GM18505 (cell line): ENCODE data around the gene SOWAHA.
"Not testable (repeated sequence)": the region's sequence is repeated elsewhere in the genome, so short reads cannot be mapped to it uniquely, and the experiment has no call there.

ENCODE experiments used
- ATAC-seq: cut with Tn5 transposase; IDR thresholded peaks from one replicate; pipeline ENCODE4 v1.9.1; 2021; ENCODE audit not compliant: unreplicated experiment
- POLR2A ChIP-seq: IDR thresholded peaks from 4 replicates; pipeline ENCODE4 v1.6.1; 2011; ENCODE audit warnings: borderline replicate concordance; ENCODE audit not compliant: insufficient read depth, insufficient read length; ENCODE audit errors: extremely low read depth

SOWAHA gene

DNA sequence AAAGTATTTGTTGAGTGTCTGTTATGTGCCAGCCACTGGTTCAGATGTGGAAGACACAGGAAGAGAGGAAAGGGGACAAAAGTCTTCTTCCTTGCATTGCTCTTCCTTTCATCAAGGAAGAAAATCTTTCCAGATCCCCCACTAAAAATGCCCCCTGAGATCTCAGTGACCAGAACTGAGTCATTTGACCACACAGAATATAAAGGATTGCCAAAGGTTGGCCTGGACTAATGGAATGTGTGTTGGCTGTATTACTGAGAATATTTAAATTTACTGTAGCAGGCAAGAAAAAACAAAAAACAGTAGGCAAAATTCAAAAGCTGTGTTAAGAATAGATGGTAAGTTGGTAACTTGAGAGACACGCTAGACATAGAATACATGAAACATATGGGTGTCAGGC, 26.0 kb upstream of the SOWAHA start:
- no peak for ATAC-seq
- no peak for TF ChIP-seq POLR2A

- TF ChIP-seq POLR2A: no peak
- no peak for ATAC-seq
These were observed 24.6 kb upstream of the SOWAHA start for GRCh38 chr5:132788508-132788907.

DNA sequence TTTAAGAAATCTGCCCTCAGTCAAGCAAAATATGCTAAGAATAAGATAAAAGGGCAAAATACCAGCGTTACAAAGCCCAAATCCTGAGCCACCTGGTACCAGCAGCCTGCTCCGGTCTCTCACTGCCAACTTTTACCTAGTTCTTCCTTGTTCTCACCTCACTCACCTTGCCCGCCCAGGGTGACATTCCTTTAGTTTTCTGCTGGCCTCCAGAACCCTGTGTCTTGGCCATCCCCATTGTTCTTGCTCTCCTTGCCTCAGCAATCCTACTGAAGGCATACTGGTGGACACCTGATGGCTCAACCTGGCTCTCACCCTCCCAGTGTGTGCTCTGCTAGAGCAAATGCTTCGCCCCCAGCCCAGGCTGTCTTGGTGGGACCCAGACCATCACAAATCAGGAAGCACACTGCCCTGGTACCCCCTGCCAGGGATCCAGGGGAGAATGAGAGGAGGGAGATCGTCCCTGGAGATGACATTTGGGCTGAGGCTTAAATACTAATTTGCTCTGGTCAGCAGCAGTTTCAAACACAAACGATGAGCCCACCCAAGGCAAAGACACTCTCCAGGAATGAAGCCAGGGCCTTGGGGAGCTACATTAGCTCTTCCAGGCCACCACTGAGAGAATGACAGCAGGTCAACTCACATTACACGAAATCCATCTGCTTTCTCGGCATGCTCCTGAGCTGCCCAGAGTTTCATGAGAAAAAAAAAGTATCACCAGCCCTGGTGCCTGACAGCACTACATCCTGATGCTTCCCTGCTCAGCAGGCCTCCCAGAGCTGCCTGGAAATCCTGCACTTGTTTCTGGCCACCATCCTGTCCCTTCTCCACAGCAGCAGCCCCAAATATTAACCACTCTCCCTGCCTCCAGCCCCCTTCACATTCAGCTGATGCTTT, 23.9 kb upstream of the SOWAHA start:
- no peak for ATAC-seq
- no peak for TF ChIP-seq POLR2A

DNA sequence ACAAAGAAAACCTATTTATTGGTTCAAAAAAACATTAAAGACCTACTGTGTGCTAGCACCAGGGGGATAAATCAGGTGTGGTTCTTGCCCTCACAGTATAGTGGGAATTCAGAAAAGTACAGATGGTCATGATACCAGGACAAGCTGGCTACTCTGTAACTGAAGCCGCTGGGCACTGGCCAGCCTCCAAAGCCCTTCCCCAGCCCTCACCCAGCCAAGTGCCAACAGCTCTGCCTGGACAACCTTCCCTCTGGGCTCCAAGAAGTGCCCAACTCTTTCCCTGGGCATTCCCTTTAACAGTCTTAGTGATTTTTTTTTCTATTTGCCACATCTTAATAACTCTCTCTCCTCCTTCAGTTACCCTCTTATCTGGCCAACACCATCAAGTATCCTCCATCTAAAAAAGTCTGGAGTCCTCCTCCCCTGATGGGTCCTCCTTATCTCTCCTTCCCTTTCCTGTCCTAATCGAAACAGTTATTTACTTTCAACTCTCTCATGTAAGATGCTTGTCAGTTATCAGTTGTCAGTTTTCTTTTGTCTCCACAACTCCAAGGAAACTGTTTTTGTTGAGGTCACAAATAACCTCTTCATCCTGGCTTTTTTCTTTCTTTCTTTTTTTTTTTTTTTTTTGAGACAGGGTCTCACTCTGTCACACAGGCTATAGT, 22.8 kb upstream of the SOWAHA start:
- no peak for TF ChIP-seq POLR2A
- ATAC-seq: no peak

- no peak for TF ChIP-seq POLR2A
- ATAC-seq: no peak
These were observed 22.1 kb upstream of the SOWAHA start for GRCh38 chr5:132791026-132791425.

- ATAC-seq: no peak
- no peak for TF ChIP-seq POLR2A
These were observed 15.5 kb upstream of the SOWAHA start for GRCh38 chr5:132797651-132798050.

- no peak for TF ChIP-seq POLR2A
- ATAC-seq: no peak
These were observed 13.7 kb upstream of the SOWAHA start for GRCh38 chr5:132799392-132799791.

GRCh38 chr5:132800545-132800944, 12.6 kb upstream of the SOWAHA start:
- ATAC-seq: no peak
- TF ChIP-seq POLR2A: no peak

GRCh38 chr5:132802044-132802684, 10.9 kb upstream of the SOWAHA start:
- no peak for ATAC-seq

DNA sequence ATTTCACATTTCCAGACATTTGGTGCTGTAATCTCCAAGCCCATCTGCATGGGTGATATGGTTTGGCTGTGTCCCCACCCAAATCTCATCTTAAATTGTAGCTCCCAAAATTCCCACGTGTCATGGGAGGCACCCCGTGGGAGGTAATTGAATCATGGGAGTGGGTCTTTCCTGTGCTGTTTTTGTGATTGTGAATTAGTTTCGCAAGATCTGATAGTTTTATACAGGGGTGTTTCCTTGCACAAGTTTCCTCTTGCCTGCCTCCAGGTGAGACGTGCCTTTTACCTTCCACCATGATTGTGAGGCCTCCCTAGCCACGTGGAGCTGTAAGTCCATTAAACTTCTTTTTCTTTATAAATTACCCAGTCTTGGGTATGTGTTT, 10.4 kb upstream of the SOWAHA start:
- not testable (repeated sequence) for ATAC-seq

More at GRCh38 chr5:132802044-132802684, 10.9 kb upstream of the SOWAHA start:
- no peak for TF ChIP-seq POLR2A

DNA sequence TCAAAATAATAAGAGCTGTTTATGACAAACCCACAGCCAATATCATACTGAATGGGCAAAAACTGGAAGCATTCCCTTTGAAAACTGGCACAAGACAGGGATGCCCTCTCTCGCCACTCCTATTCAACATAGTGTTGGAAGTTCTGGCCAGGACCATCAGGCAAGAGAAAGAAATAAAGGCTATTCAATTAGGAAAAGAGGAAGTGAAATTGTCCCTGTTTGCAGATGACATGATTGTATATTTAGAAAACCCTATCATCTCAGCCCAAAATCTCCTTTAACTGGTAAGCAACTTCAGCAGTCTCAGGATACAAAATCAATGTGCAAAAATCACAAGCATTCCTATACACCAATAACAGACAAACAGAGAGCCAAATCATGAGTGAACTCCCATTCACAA, 8.9 kb upstream of the SOWAHA start:
- not testable (repeated sequence) for ATAC-seq

DNA sequence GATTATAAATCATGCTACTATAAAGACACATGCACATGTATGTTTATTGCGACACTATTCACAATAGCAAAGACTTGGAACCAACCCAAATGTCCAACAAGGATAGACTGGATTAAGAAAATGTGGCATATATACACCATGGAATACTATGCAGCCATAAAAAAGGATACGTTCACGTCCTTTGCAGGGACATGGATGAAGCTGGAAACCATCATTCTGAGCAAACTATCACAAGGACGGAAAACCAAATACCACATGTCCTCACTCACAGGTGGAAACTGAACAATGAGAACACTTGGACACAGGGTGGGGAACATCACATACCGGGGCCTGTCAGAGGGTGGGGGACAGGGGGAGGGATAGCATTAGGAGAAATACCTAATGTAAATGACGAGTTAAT, 7.2 kb upstream of the SOWAHA start:
- ATAC-seq: not testable (repeated sequence)

GRCh38 chr5:132806804-132807162, 6.3 kb upstream of the SOWAHA start:
- ATAC-seq: not testable (repeated sequence)

- TF ChIP-seq POLR2A: no peak
- ATAC-seq: no peak
These were observed 5.8 kb upstream of the SOWAHA start for GRCh38 chr5:132807163-132807838.
